ENCODE data around the gene CUL3. TPM values are rescaled to one million over a fixed set of nuclear protein-coding genes. Genes with fewer than 3 reads are reported as not detected.

The CUL3 gene
- total and polyA plus RNA-seq, 2 of the 8 experiments (the other 6 are each of a cell fraction or from before 2014, with no cell fraction given): 28.5 to 113 TPM

DNA sequence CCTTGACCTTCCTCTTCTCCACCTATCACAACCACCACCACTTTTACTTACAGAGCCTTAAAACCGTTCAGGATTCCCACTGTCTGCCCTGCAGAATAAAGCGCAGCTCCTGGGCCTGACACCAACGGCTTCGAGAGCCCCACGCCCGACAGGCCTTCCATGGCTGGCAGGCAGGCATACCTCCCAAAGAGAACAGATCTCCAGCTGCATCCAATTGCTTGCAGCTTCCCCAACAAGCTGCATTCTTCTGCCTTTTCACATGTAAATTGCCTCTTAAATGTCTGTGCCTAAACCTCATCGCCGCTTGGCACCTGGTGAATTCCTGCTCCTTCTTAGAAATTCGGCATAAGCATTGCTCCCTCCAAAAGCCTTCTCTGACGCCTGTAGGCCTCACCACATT is 151.7 kb downstream of the CUL3 start (continued):
- TF ChIP-seq EP300 (IDR thresholded peaks at IDR 0.05; ENCODE audit: borderline replicate concordance in 1 of 2, low read depth in 2 of 2, low read length in 2 of 2) (peak in 1 of 2 experiments; percentile 78; a peak in 1 of 3 replicates), SIX5 (IDR thresholded peaks at IDR 0.05; ENCODE audit: low read depth, low read length) (no peak), HDAC6 (IDR thresholded peaks at IDR 0.05; ENCODE audit: low read depth, low read length) (no peak), BCL11A (IDR thresholded peaks at IDR 0.05; ENCODE audit: low read depth in 2 of 2, low read length in 2 of 2) (no peak), HDAC2 (IDR thresholded peaks at IDR 0.05; ENCODE audit: borderline replicate concordance in 1 of 2, low read depth in 2 of 2, low read length in 2 of 2) (0 out of 4 replicates have a peak, but pooled peaks of 1 of the 2 experiments have one; percentile 44), SUZ12 (IDR thresholded peaks at IDR 0.05; ENCODE audit: low read length) (no peak), ASH2L (IDR thresholded peaks at IDR 0.05; ENCODE audit: low read length) (peak; percentile 86), NANOG (IDR thresholded peaks at IDR 0.05; ENCODE audit: insufficient read depth, low read depth, low read length, poor library complexity, severe bottlenecking) (peak; percentile 83)
- TF ChIP-seq, protein P1, sequence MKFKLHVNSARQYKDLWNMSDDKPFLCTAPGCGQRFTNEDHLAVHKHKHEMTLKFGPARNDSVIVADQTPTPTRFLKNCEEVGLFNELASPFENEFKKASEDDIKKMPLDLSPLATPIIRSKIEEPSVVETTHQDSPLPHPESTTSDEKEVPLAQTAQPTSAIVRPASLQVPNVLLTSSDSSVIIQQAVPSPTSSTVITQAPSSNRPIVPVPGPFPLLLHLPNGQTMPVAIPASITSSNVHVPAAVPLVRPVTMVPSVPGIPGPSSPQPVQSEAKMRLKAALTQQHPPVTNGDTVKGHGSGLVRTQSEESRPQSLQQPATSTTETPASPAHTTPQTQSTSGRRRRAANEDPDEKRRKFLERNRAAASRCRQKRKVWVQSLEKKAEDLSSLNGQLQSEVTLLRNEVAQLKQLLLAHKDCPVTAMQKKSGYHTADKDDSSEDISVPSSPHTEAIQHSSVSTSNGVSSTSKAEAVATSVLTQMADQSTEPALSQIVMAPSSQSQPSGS (IDR thresholded peaks at IDR 0.05; ENCODE audit: low read length): no peak

Measured in H1 (cell line).